ENCODE data around the gene DCTD. TPM values are rescaled to one million over a fixed set of nuclear protein-coding genes. Genes with fewer than 3 reads are reported as not detected.

DCTD gene
- total RNA-seq, 6 donors from 2014 or later = 31.2 to 96.4 (median 70.7) TPM

DNA sequence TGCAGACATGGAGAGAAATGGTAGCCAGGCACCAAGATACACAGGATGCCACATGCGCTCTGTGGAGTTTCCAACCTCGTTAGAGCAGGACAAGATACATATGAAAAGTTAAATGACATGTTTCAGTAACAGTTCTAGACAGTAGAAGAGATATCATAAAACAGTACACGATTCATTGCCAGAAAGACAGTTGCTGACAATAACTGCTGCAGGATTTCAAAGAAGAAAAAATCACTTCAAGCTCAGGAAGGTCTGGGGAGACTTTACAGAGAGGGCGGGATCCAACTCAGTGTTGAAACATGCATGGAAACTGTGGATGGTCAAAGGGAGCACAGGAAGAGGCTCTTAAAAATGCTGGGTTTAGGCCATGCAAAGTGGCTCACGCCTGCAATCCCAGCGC lies 31.0 kb downstream of the DCTD start:
- H3K9me3 ChIP-seq = no peaks in the 10 kb centered on the region
- no peaks in the 10 kb centered on the region for H3K27me3 ChIP-seq
- H3K4me1 ChIP-seq = no peaks in the 10 kb centered on the region
- WGBS, 2 donors = 92 to 93% methylated on average over 6 of the region's 6 CpGs
- H3K4me3 ChIP-seq = no peak overlapping the region
- TF ChIP-seq POLR2AphosphoS5 (IDR thresholded peaks at IDR 0.05) (no peak), EP300 (IDR thresholded peaks at IDR 0.05) (no peak), POLR2A (IDR thresholded peaks at IDR 0.05) (no peak)
- TF ChIP-seq, protein P1, sequence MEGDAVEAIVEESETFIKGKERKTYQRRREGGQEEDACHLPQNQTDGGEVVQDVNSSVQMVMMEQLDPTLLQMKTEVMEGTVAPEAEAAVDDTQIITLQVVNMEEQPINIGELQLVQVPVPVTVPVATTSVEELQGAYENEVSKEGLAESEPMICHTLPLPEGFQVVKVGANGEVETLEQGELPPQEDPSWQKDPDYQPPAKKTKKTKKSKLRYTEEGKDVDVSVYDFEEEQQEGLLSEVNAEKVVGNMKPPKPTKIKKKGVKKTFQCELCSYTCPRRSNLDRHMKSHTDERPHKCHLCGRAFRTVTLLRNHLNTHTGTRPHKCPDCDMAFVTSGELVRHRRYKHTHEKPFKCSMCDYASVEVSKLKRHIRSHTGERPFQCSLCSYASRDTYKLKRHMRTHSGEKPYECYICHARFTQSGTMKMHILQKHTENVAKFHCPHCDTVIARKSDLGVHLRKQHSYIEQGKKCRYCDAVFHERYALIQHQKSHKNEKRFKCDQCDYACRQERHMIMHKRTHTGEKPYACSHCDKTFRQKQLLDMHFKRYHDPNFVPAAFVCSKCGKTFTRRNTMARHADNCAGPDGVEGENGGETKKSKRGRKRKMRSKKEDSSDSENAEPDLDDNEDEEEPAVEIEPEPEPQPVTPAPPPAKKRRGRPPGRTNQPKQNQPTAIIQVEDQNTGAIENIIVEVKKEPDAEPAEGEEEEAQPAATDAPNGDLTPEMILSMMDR (IDR thresholded peaks at IDR 0.05) = no peak
- H3K36me3 ChIP-seq = peaks cover 3 to 52% (median 24%) of the 10 kb centered on the region in 4 donors
- H3K27ac ChIP-seq = no peak overlapping the region
- ATAC-seq (ENCODE audit: low FRiP score in 2 of 2) = no peak
- no peak for DNase-seq

DNA sequence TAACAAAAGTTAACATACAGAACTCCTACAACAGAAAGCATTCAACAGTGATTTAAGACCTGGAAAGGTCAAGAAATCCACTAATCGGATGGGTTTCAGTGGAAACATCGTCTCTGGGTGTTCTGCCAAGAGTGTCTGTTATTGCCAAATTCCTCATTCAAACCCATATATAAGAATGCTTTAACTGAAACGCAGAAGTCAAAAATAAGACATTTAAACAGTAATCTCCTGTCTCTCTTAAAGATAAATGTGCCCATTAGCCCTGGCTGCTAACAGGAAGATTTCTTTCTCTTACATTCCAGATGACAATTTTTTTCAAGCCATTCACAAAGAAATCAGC lies 31.5 kb downstream of the DCTD start:
- Histone ChIP-seq H3K4me3 (no peak overlapping the region), H3K27ac (no peak overlapping the region), H3K4me1 (no peaks in the 10 kb centered on the region), H3K9me3 (no peaks in the 10 kb centered on the region), H3K36me3 (peaks cover 0 to 47% (median 19%) of the 10 kb centered on the region in 4 donors), H3K27me3 (no peaks in the 10 kb centered on the region)
- no peak for DNase-seq
- TF ChIP-seq, protein P1 (IDR thresholded peaks at IDR 0.05) = no peak
- no peak for TF ChIP-seq POLR2AphosphoS5 (IDR thresholded peaks at IDR 0.05)
- 77 to 88% methylated on average over 3 of the region's 3 CpGs for WGBS, 2 donors
- ATAC-seq (ENCODE audit: low FRiP score in 2 of 2) = no peak

DNA sequence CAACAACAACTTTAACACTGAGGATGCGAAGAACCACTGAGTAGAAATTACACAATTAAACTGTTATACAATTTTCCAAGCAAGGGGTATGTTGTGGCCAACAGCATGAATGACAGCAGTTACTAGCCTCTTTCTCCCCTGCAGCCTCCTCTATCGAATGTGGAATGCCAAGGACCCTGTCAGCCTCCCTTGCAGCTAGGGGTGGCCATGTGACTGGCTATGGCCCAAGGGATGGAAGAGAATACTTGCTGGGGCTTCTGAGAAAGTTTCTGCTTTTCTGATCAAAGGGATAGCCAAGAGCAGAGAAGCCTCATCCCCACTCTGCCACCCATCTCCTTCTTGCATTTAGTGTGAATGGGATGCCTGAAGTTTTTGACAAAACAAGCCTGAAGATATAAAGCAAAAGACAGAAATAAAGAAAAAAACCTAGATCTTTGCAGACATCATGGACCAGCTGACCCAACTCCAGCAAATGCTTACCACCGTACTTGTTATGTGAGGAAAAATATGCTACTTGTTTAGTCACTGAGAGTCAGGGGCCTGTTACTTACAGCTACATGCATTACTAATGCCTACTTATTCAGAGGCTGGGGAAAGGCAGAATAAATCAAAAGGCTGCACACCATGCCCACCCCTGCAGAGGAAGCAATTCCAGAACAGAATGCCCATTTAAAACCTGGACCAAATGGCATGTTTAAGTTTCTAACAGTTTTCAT lies 32.0 kb downstream of the DCTD start:
- no peaks in the 10 kb centered on the region for H3K27me3 ChIP-seq
- peaks cover 0 to 42% (median 13%) of the 10 kb centered on the region in 4 donors for H3K36me3 ChIP-seq
- WGBS, 2 donors = 89 to 91% methylated on average over 3 of the region's 3 CpGs
- no peak overlapping the region for H3K27ac ChIP-seq
- ATAC-seq (ENCODE audit: low FRiP score in 2 of 2) (no peak), DNase-seq (no peak)
- H3K4me1 ChIP-seq = no peaks in the 10 kb centered on the region
- TF ChIP-seq POLR2A (IDR thresholded peaks at IDR 0.05) = no peak
- TF ChIP-seq POLR2AphosphoS5 (IDR thresholded peaks at IDR 0.05) = no peak
- TF ChIP-seq, protein P1 (IDR thresholded peaks at IDR 0.05) = no peak
- TF ChIP-seq EP300 (IDR thresholded peaks at IDR 0.05) = no peak
- H3K4me3 ChIP-seq = no peak overlapping the region
- no peaks in the 10 kb centered on the region for H3K9me3 ChIP-seq

DNA sequence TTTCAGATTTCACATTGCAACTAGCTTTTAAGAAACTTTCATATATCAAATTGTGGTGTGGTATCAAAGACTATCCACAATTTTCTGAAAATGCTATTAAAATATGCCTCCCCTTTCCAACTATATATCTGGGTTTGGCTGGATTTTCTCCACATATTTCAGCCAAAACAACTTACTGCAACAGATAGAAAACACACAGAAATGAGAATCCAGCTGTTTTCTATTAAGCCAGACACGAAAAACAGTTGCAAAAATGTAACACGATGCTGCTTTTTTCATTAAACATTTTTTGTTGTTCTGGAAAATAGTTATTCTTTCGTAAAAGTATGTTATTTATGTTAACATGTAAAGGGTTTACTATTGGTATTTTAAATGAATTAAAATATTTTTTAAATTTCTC lies 33.1 kb downstream of the DCTD start:
- DNase-seq (no peak), ATAC-seq (ENCODE audit: low FRiP score in 2 of 2) (no peak)
- H3K9me3 ChIP-seq = no peaks in the 10 kb centered on the region
- TF ChIP-seq, protein P1 (IDR thresholded peaks at IDR 0.05) = no peak
- TF ChIP-seq POLR2A (IDR thresholded peaks at IDR 0.05) (no peak), EP300 (IDR thresholded peaks at IDR 0.05) (no peak), POLR2AphosphoS5 (IDR thresholded peaks at IDR 0.05) (no peak)
- no peak overlapping the region for H3K4me3 ChIP-seq
- H3K4me1 ChIP-seq = no peaks in the 10 kb centered on the region
- H3K36me3 ChIP-seq = peaks cover 0 to 32% (median 9%) of the 10 kb centered on the region in 4 donors
- no peak overlapping the region for H3K27ac ChIP-seq
- no peaks in the 10 kb centered on the region for H3K27me3 ChIP-seq
- 80 to 92% methylated on average over 3 of the region's 3 CpGs for WGBS, 2 donors

DNA sequence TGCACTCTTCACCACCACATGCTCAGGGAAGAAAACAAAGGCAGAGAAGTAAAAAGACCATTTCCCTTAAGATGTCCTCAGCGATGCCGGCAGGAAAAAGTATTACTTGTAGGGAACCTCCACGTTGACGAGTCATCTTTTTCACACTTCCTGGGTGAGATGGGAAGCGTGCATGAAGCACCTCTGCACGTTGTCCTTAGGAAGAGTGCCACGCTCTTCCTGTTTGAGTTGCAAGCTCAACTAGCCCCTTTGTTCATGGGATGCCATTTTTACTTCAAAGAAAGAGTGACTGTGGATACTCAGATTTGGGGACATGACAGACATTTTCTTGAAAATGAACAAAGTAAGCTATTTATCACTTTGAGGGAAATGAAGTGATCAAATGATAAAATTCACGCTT lies 33.8 kb downstream of the DCTD start:
- DNase-seq (no peak), ATAC-seq (ENCODE audit: low FRiP score in 2 of 2) (no peak)
- TF ChIP-seq POLR2A (IDR thresholded peaks at IDR 0.05) = no peak
- no peak for TF ChIP-seq EP300 (IDR thresholded peaks at IDR 0.05)
- TF ChIP-seq, protein P1 (IDR thresholded peaks at IDR 0.05) = no peak
- no peak for TF ChIP-seq POLR2AphosphoS5 (IDR thresholded peaks at IDR 0.05)
- no peak overlapping the region for H3K4me3 ChIP-seq
- H3K27ac ChIP-seq = no peak overlapping the region
- no peaks in the 10 kb centered on the region for H3K4me1 ChIP-seq
- no peaks in the 10 kb centered on the region for H3K9me3 ChIP-seq
- 91 to 95% methylated on average over 8 of the region's 8 CpGs for whole genome bisulfite sequencing, 2 donors
- peaks cover 0 to 25% (median 9%) of the 10 kb centered on the region in 4 donors for H3K36me3 ChIP-seq
- H3K27me3 ChIP-seq = no peaks in the 10 kb centered on the region
